OCI-LY1 (cell line): ENCODE data around the gene HLA-C.

Experiments
- H2AFZ ChIP-seq: fragments of 200-600 bp; sonication (generic), shearing (Covaris generic); 2 replicates; pipeline ENCODE4 v1.6.0; 2014; ENCODE audit warnings: antibody characterized with exemption, mild to moderate bottlenecking, low read length
- H3F3A ChIP-seq: fragments of 200-600 bp; sonication (generic), shearing (Covaris generic); 2 replicates; pipeline ENCODE4 v1.6.0; 2014; ENCODE audit warnings: mild to moderate bottlenecking, antibody characterized with exemption, low read length, moderate library complexity; ENCODE audit not compliant: insufficient read depth
- H3K27ac ChIP-seq: fragments of 200-600 bp; sonication (generic); 2 replicates; pipeline ENCODE4 v1.5.1; 2014; ENCODE audit warnings: low read length, mixed run types, mild to moderate bottlenecking, low read depth; ENCODE audit not compliant: poor library complexity, severe bottlenecking
- H3K27me3 ChIP-seq: fragments of 200-600 bp; sonication (generic); 2 replicates; pipeline ENCODE4 v1.6.0; 2014; ENCODE audit warnings: antibody characterized with exemption, mild to moderate bottlenecking, low read length, moderate library complexity; ENCODE audit not compliant: insufficient read depth
- H3K36me3 ChIP-seq: fragments of 200-600 bp; sonication (generic); 2 replicates; pipeline ENCODE4 v1.6.1; 2014; ENCODE audit warnings: mild to moderate bottlenecking, antibody characterized with exemption, low read length, moderate library complexity, mixed read lengths; ENCODE audit not compliant: insufficient read depth
- H3K4me1 ChIP-seq: fragments of 200-600 bp; sonication (generic); 2 replicates; pipeline ENCODE4 v1.5.1; 2014; ENCODE audit warnings: mild to moderate bottlenecking, low read length, moderate library complexity; ENCODE audit not compliant: insufficient read depth, severe bottlenecking
- H3K4me2 ChIP-seq: fragments of 200-600 bp; sonication (generic), shearing (Covaris generic); 2 replicates; pipeline ENCODE4 v1.6.1; 2014; ENCODE audit warnings: low read length
- H3K4me3 ChIP-seq: fragments of 200-600 bp; sonication (generic); 2 replicates; pipeline ENCODE4 v1.5.1; 2014; ENCODE audit warnings: low read length, low read depth, mild to moderate bottlenecking, mixed read lengths; ENCODE audit not compliant: poor library complexity, severe bottlenecking
- H3K79me2 ChIP-seq: fragments of 200-600 bp; shearing (Covaris generic); 2 replicates; pipeline ENCODE4 v1.6.1; 2016; ENCODE audit warnings: mixed run types, low read length, mixed read lengths; ENCODE audit not compliant: insufficient read depth
- H3K9ac ChIP-seq: fragments of 200-600 bp; sonication (generic), shearing (Covaris generic); 2 replicates; pipeline ENCODE4 v1.6.1; 2014; ENCODE audit warnings: mild to moderate bottlenecking, low read length, mixed read lengths
- H3K9me2 ChIP-seq: fragments of 200-600 bp; sonication (generic), shearing (Covaris generic); 2 replicates; pipeline ENCODE4 v1.6.1; 2014; ENCODE audit warnings: low read depth, mild to moderate bottlenecking, low read length, mixed read lengths
- H3K9me3 ChIP-seq: fragments of 200-600 bp; shearing (Covaris generic); 2 replicates; pipeline ENCODE4 v1.6.1; 2014; ENCODE audit warnings: low read length, mixed read lengths
- H4K20me1 ChIP-seq: fragments of 200-600 bp; sonication (generic), shearing (Covaris generic); 2 replicates; pipeline ENCODE4 v1.6.0; 2016; ENCODE audit warnings: mild to moderate bottlenecking, low read length; ENCODE audit not compliant: insufficient read depth
- EZH2 ChIP-seq: fragments of 200-600 bp; sonication (generic), shearing (Covaris generic); IDR thresholded peaks from 2 replicates; pipeline ENCODE4 v1.8.0; 2017; ENCODE audit warnings: borderline replicate concordance, mixed run types, mild to moderate bottlenecking, antibody characterized with exemption, low read length, moderate library complexity, mixed read lengths
- TF ChIP-seq, protein P1 (sequence below): fragments of 200-600 bp; sonication (generic), shearing (Covaris generic); IDR thresholded peaks from 2 replicates; pipeline ENCODE4 v1.5.1; 2017; ENCODE audit warnings: mild to moderate bottlenecking, antibody characterized with exemption, low read length, moderate library complexity, mixed read lengths

The HLA-C gene

DNA sequence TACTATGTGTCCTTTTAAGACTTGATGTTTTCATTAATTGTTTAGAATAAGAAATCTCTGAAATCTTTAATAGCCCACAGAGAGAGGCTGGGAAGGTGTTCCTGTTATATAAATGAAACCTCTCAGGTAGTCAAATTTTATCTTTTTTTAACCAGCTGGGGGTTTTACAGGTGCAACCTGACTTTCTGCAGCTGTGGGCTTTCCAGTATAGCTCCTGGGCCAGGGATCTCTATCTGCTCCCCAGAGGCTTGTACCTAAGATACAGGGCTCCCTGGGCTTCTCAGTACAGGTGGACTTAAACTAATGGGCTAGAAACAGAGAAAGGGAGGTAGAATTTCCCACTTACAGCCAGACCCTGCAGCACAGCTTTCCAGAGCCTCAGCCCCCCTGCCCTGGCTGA, 49.4 kb downstream of the HLA-C start:
- no peak overlapping the region for H3K9ac ChIP-seq
- peaks cover 4% of the 10 kb centered on the region for H3K4me1 ChIP-seq
- no peaks in the 10 kb centered on the region for H3K79me2 ChIP-seq
- no peak overlapping the region for H3K4me2 ChIP-seq
- H2AFZ ChIP-seq: no peak overlapping the region
- no peaks in the 10 kb centered on the region for H4K20me1 ChIP-seq
- no peaks in the 10 kb centered on the region for H3F3A ChIP-seq
- no peaks in the 10 kb centered on the region for H3K36me3 ChIP-seq
- H3K27me3 ChIP-seq: no peaks in the 10 kb centered on the region; the same call in 1 of the 2 replicates
- 0 out of 2 replicates have a peak, but pooled peaks cover 2% of the 10 kb centered on the region for H3K9me3 ChIP-seq
- no peak overlapping the region for H3K27ac ChIP-seq
- TF ChIP-seq, protein P1, sequence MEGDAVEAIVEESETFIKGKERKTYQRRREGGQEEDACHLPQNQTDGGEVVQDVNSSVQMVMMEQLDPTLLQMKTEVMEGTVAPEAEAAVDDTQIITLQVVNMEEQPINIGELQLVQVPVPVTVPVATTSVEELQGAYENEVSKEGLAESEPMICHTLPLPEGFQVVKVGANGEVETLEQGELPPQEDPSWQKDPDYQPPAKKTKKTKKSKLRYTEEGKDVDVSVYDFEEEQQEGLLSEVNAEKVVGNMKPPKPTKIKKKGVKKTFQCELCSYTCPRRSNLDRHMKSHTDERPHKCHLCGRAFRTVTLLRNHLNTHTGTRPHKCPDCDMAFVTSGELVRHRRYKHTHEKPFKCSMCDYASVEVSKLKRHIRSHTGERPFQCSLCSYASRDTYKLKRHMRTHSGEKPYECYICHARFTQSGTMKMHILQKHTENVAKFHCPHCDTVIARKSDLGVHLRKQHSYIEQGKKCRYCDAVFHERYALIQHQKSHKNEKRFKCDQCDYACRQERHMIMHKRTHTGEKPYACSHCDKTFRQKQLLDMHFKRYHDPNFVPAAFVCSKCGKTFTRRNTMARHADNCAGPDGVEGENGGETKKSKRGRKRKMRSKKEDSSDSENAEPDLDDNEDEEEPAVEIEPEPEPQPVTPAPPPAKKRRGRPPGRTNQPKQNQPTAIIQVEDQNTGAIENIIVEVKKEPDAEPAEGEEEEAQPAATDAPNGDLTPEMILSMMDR: no peak
- no peak for TF ChIP-seq EZH2
- H3K4me3 ChIP-seq: no peak overlapping the region
- no peaks in the 10 kb centered on the region for H3K9me2 ChIP-seq
